ENCODE measurements around the gene UNK.

GRCh38 chr17:75840799-75841164 is 56.2 kb downstream of the UNK start:
- TF ChIP-seq FOXP4 (CRISPR knock-in tag; IDR thresholded peaks at IDR 0.05) (no peak), ASH2L (IDR thresholded peaks at IDR 0.05; ENCODE audit: insufficient read length, low read depth, low read length) (no peak), TGIF2 (CRISPR knock-in tag; IDR thresholded peaks at IDR 0.05) (no peak), GABPA (IDR thresholded peaks at IDR 0.05; ENCODE audit: low read depth, low read length) (no peak), GABPA (CRISPR knock-in tag; IDR thresholded peaks at IDR 0.05; ENCODE audit: low read depth) (no peak), ZZZ3 (CRISPR knock-in tag; IDR thresholded peaks at IDR 0.05; ENCODE audit: borderline replicate concordance) (no peak), HOXD1 (CRISPR knock-in tag; IDR thresholded peaks at IDR 0.05) (no peak), CTCF (CRISPR knock-in tag; IDR thresholded peaks at IDR 0.05) (no peak), TCF7L2 (IDR thresholded peaks at IDR 0.05; ENCODE audit: low read depth, low read length) (no peak), THAP9 (CRISPR knock-in tag; IDR thresholded peaks at IDR 0.05; ENCODE audit: borderline replicate concordance) (no peak), ZSCAN20 (CRISPR knock-in tag; IDR thresholded peaks at IDR 0.05; ENCODE audit: borderline replicate concordance) (no peak), GTF2F1 (IDR thresholded peaks at IDR 0.05; ENCODE audit: low read length) (no peak), TAF1 (CRISPR knock-in tag; IDR thresholded peaks at IDR 0.05) (no peak), HOMEZ (CRISPR knock-in tag; IDR thresholded peaks at IDR 0.05; ENCODE audit: low read depth) (no peak)

All from HepG2 (cell line).